UCSD-AML1 (cell line): Measurements from ENCODE around the gene ATG13.

ENCODE experiments used
- DNase-seq: peaks from one replicate; lab custom pipeline; 2025; ENCODE audit not compliant: unreplicated experiment; lab: John Stamatoyannopoulos, UW

Gene ATG13

DNA sequence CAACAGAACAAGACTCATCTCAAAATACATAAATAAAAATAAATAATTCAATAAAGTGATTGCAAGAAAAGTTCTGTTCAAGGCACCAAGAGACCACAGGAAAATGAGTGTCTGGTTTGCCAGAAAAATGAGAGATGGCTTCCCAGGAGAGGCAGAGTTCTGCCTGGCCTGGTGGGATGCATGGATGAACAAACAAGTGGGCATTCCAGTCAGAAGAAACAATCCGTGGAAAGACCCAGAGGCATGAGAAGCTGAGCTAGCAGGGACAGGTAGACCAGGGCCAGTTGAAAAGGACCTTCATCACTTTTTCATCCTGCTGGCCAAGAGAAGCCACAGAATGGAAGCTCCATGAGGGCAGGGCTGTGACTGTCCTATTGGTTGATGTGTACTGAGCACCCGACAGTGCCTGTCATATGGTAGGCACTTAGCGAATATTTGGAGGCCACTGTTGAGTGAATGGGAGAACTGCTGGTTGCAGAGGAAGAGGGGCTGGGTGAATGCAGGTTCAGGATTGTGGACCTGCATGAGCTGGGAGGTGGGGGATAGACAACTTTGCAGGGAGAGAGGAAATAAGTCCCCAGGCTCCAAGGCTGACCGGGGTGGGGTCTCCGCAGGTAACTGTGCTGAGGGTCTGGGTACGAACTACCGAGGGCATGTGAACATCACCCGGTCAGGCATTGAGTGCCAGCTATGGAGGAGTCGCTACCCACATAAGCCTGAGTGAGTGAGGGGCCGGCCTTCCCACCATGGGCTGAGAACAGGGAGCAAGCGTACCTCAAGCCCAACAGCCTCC lies 105.4 kb downstream of the ATG13 start:
- no peak for DNase-seq

DNA sequence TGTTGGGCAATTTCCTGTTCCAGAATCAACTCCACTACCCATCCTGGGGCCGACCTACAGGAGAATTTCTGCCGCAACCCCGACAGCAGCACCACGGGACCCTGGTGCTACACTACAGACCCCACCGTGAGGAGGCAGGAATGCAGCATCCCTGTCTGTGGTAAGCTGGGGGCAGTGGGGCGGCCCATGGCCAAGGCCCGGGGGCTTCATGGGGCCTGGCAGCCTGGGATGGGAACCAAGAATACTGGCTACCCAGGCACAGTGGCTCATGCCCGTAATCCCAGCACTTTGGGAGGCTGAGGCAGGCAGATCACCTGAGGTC lies 106.0 kb downstream of the ATG13 start:
- no peak for DNase-seq

DNA sequence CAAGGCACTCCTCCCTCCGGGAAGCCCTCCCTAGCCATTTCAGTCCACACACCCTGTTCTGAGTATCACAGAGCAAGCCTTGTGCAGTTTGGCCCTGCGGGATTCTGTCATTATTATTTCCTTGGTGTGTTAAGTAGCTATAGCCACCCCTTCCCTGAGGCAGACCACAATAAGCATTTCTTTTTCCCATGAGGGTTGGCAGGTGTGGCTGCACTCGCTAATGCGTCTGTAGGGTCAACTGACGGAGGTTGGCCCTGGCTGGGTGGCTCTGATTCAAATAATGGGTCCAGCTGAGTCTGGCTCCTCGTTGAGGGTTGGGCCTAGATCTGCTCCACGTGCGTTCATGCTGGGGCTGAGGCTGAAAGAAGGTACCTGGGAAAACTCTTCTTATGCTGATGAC lies 106.7 kb downstream of the ATG13 start:
- DNase-seq, result no peak
